Measurements from ENCODE around the gene DICER1.
"Not testable (repeated sequence)": the region's sequence is repeated elsewhere in the genome, so short reads cannot be mapped to it uniquely, and the experiment has no call there.

The DICER1 gene, protein sequence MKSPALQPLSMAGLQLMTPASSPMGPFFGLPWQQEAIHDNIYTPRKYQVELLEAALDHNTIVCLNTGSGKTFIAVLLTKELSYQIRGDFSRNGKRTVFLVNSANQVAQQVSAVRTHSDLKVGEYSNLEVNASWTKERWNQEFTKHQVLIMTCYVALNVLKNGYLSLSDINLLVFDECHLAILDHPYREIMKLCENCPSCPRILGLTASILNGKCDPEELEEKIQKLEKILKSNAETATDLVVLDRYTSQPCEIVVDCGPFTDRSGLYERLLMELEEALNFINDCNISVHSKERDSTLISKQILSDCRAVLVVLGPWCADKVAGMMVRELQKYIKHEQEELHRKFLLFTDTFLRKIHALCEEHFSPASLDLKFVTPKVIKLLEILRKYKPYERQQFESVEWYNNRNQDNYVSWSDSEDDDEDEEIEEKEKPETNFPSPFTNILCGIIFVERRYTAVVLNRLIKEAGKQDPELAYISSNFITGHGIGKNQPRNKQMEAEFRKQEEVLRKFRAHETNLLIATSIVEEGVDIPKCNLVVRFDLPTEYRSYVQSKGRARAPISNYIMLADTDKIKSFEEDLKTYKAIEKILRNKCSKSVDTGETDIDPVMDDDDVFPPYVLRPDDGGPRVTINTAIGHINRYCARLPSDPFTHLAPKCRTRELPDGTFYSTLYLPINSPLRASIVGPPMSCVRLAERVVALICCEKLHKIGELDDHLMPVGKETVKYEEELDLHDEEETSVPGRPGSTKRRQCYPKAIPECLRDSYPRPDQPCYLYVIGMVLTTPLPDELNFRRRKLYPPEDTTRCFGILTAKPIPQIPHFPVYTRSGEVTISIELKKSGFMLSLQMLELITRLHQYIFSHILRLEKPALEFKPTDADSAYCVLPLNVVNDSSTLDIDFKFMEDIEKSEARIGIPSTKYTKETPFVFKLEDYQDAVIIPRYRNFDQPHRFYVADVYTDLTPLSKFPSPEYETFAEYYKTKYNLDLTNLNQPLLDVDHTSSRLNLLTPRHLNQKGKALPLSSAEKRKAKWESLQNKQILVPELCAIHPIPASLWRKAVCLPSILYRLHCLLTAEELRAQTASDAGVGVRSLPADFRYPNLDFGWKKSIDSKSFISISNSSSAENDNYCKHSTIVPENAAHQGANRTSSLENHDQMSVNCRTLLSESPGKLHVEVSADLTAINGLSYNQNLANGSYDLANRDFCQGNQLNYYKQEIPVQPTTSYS (N-terminal part only)

GRCh38 chr14:95157327-95158189 is at the start of gene DICER1:
TSS of gene DICER1 (minus strand) at chr14:95157529. CDS start at chr14:95133458, 24,071 bp downstream.
- DNase-seq, result peak; percentile 96

DNA sequence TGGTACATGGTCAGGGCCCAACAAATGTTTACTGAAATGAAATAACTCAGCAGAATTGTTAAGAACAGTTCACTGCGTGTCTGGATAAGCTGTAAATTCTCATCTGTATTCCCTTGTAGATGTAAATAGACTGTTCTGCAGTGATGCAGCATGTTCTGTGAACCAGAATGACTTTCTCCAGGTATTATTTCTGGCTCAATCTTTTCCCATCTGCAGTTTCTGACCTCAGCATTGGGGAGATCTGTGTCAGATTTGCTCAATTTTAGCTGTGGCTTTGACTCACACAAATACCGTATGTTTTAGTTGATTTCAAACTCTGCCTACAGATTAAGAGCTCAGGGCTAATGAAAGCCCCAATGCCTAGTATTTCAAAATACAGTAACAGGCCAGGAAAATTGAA is 49.2 kb upstream of the DICER1 start:
- no peak for DNase-seq

DNA sequence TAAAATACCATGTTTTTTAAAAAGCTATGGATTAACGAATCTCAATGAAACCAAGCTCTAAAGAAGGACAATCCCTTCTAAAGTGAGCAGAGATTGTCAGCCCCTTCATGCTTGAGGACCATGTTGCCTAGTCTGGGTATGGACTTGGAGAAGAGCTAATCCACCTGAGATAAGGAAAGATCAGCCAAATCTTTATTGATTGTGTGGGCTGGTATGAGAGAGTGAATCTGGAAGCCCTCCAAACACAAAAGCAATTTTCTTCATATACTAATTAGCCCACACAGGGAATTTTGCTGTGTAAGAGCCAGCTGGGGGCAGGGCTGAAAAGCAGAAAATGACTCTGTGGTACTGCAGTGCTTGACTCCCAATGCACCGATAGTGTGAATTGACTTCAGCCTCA is 47.4 kb upstream of the DICER1 start:
- DNase-seq, result no peak

GRCh38 chr14:95201745-95202144 is 44.4 kb upstream of the DICER1 start:
- not testable (repeated sequence) for DNase-seq

- no peak for DNase-seq
Measured at GRCh38 chr14:95200404-95200803, 43.1 kb upstream of the DICER1 start.

- DNase-seq, result no peak
Measured at GRCh38 chr14:95199298-95199983, 42.1 kb upstream of the DICER1 start.

- no peak for DNase-seq
Measured at GRCh38 chr14:95198320-95198719, 41.0 kb upstream of the DICER1 start.

GRCh38 chr14:95197551-95197950 is 40.2 kb upstream of the DICER1 start:
- no peak for DNase-seq

DNA sequence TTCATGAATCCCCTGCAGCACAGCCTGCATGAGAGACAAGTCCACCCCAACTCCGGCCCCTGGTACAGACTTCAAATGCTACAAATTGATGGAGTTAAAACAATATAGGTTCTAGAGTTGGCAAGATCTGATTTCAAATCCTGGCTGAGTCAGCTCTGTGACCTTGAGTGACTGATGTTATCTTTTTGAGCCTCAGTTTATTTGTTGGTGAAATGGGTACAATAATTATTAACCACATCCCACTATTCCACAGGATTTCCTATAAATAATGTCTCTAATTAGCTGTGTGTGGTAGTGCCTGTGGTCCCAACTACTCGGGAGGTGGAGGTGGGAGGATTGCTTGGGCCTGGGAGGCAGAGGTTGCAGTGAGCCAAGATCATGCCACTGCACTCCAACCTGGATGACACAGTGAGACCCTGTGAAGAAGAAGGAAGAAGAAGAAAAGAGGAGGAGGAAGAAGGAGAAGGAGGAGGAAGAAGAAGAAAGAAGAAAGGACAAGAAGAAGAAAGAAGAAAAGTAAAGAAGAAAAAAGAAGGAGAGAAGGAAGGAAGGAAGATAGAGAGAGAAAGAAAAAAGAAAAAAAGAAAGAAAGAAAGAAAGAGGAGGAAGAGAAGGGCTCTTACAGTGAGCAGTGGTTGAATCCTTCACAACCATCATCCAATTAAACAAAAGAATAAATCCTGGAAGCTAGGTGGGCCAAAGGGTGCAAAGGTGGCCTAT is 39.7 kb upstream of the DICER1 start:
- DNase-seq, result no peak

DNA sequence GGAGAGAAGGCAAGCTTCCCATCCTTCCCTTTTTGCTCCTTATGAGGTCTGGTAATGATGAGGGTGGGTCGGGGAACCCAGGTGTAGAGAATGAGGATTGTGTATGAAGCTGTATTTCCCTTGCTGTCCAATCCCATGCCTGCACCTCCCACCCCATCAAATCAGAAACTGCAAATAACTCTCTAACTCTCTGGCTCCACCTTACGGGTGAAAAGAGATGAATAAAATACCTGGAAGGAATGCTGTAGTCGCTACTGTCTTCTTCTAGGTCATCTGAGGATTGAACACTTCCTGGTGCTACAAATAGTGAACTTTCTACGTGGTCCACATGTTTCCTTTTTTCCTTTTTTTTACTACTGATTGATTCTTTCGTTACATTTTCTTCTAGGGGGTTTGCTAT is 38.9 kb upstream of the DICER1 start:
- no peak for DNase-seq

DNA sequence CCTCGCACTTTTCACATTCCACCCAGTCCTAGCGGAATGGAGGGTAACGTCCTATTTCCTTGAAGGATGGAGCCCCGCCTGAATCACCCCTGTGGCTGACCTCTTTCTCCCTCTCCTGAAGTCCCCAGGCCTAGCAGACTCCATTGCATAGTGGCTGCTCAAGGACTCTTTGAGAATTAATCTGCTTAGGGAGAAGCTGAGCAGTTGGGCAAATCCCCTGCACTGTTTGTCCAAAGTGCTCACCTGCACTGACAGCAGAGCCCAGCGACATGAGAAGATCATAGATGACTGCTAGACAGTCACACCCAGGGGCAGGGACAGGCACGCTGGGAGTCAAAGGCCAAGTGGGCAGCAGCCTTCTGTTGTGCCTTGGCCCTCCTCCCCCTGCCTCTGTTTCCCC is 37.7 kb upstream of the DICER1 start:
- DNase-seq, result no peak

- no peak for DNase-seq
Measured at GRCh38 chr14:95193081-95193480, 35.8 kb upstream of the DICER1 start.

- no peak for DNase-seq
Measured at GRCh38 chr14:95192311-95192710, 35.0 kb upstream of the DICER1 start.

DNA sequence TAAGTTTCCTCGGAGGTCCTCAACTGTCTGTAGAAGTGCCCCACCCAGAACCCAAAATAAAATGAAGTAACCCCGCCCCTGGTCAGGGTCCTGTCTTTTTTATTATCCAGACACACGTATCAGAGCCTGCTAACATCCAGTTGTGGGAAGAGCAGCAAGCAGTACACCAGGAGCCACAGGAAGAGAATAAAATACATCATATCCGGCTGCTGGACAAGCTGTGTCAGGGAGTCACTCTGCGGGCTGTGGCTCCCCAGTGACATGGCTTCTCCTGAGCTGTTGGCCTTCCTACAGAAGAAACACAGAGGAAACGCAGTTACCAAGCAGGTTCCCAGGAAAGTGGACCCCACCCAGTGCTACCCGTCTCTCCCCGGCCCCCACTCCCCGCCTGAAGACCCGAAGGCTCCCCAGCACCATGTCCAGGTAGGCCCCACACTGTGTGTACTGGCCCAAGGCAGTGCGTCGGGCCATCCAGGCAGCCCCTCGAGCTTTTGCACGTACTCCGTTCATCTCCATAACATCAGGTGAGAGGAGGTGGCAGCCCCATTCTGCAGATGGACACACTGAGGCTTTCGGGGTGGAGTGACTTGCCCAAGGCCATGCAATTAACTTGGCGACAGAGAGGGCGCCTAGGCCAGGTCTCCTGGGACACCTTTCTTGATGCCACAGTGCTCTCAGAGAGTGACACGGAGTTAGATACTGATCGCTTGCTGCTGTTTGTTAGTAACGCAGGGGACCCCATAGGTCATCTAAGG is 34.3 kb upstream of the DICER1 start:
- no peak for DNase-seq

- DNase-seq, result no peak
Measured at GRCh38 chr14:95190857-95191256, 33.5 kb upstream of the DICER1 start.

- no peak for DNase-seq
Measured at GRCh38 chr14:95190346-95190840, 33.1 kb upstream of the DICER1 start.

- no peak for DNase-seq
Measured at GRCh38 chr14:95189367-95190132, 32.2 kb upstream of the DICER1 start.

- no peak for DNase-seq
Measured at GRCh38 chr14:95188380-95188779, 31.1 kb upstream of the DICER1 start.

DNA sequence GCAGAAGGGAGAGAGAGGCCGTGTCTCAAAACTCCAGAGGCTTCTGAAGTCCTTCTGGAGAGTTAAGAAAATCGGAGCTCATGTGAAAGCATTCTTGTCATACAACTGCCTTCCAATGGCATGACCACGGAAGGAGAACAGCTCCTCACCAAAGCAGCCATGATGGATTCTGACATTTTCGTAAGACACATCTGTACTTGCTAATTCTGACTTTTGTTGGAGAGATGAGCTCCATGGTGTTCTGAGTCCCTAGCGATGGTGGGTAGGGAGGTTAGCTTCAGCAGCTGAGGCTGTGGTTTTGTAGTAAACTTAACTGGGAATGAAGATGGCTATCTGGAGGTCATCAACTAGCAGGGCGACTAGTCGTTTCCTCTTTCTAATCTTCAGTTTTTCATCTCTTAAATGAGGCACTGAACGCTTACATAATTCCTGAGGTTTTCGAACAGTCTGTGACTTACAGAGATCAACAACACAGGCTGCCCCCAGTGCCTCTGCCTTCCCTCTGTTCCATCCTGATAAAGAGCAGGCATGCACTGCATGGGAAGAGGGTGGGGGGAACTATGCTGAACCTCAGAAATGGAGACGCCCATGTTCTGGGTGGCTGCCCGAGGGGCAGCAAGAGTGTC is 28.6 kb upstream of the DICER1 start:
- no peak for DNase-seq
